Activated CD8-positive, alpha-beta memory T cell treated with anti-CD3 and anti-CD28 coated beads for 36 hours (primary cell): ENCODE results near the gene P2RX7. TPM values are rescaled to one million over a fixed set of nuclear protein-coding genes. Genes with fewer than 3 reads are reported as not detected.

Experiments
- CTCF ChIA-PET: fragments of 350-600 bp; sonication (Branson Sonifier 250); formaldehyde crosslinking; loops from one replicate; lab custom pipeline; 2021; ENCODE audit warnings: antibody characterized with exemption; lab: Charles Lee
- POLR2A ChIA-PET: fragments of 350-600 bp; sonication (Branson Sonifier 250); formaldehyde crosslinking; loops from one replicate; lab custom pipeline; 2021; ENCODE audit warnings: antibody characterized with exemption; lab: Charles Lee
- total RNA-seq, 2 experiments: library from RNA; stranded (reverse); gene quantifications; one replicate each; pipeline ENCODE4 v1.2.3, GENCODE V29; 2021

The P2RX7 gene
- 1 to 10 TPM; 3.4 to 5.0 TPM for total RNA-seq

DNA sequence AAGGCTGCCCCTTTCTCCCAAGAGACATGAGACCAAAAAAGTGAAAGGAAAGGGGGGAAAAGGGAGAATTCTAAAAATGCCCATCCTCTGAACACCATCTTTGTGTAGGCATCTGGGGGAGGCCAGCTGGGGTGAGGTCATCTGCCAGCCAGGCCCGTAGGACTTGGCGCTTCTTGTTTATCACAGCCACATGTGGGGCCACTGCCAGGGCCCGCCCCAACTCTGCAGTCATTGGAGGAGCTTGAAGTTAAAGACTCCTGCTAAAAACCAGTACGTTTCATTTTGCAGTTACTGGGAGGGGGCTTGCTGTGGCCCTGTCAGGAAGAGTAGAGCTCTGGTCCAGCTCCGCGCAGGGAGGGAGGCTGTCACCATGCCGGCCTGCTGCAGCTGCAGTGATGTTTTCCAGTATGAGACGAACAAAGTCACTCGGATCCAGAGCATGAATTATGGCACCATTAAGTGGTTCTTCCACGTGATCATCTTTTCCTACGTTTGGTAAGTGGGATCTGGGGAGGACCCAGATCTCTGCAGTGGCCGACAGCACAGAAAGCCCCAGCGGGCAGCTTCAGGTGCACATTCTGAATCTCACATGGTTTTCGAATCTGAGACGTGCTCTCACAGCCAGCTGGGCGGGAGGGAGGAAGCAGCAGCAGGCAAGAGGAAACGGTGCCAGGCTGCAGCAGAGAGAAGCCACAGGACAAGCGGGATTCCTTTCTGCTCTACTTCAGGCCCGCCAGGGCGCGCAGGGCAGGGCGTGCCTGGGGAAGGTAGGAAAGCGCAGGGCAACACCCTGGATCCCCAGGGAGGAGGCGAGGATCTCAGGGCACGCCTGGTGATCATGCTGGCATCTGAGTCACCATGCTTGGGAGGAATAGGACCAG lies at the start of gene P2RX7:
TSS of gene P2RX7 (plus strand) at position 276 of the 881 bp plus-strand sequence. CDS start at position 371, 95 bp downstream.
- POLR2A ChIA-PET = no interaction called here
- CTCF ChIA-PET = interaction anchor here (1.2 to 1.9 kb wide), 3 partner anchors 49 to 82 kb away, joined by 3 to 4 read pairs (median 4); no protein-coding TSS in a partner anchor

DNA sequence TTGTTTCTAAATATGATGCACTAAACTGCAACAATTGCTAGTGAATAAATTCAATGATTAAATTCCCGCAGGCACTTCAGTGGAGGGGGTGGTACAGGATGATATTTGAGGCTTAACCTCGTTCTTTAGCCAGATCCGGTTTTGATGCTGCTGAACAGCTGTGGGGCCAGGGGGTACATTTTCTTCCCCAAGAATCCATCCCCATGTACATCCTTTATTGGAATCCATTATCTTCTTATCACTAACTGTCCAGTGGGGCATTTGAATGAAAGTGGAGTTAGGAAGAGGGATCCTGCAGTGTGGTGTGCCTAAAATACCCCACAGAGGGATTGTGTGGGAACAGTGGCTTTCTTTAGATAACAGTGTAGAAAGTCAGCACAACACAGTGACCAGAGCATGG lies 48.4 kb upstream of the P2RX7 start:
- ChIA-PET CTCF (no interaction called here), POLR2A (no interaction called here)

- ChIA-PET POLR2A (no interaction called here), CTCF (interaction anchor here (0.6 to 1.4 kb wide), 2 partner anchors 44 to 296 kb away, joined by 3 read pairs; no protein-coding TSS in a partner anchor)
These were observed 47.6 kb upstream of the P2RX7 start for GRCh38 chr12:121085069-121085468.

- ChIA-PET POLR2A (no interaction called here), CTCF (interaction anchor here (0.6 to 1.4 kb wide), 3 partner anchors 25 to 296 kb away, joined by 3 read pairs; no protein-coding TSS in a partner anchor)
These were observed 46.9 kb upstream of the P2RX7 start for GRCh38 chr12:121085506-121086353.

DNA sequence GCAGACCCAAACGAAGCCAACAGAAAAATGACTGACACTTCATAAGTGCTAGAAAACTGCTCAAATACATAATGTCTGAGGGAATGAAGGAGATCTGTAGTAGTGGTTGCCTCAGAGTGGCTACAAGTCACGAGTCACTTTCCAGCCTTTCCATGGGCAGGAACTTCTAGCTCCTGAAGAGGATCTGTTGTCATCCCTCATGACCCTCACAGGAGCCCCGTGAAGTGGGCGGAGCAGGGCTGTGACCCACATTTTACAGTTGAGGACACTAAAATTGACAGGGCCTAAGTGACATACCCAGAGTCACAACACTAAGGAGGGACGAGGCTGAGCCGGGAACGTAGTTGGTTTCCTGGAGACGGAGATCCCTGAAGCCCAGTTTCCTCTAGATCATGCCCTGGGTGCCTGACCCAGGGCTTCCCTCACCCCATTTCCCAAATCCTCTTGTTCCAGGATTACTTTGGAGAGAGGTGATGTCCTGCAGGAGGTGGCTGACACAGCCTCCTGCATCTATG lies 45.8 kb upstream of the P2RX7 start:
- CTCF ChIA-PET = no interaction called here
- POLR2A ChIA-PET = no interaction called here

DNA sequence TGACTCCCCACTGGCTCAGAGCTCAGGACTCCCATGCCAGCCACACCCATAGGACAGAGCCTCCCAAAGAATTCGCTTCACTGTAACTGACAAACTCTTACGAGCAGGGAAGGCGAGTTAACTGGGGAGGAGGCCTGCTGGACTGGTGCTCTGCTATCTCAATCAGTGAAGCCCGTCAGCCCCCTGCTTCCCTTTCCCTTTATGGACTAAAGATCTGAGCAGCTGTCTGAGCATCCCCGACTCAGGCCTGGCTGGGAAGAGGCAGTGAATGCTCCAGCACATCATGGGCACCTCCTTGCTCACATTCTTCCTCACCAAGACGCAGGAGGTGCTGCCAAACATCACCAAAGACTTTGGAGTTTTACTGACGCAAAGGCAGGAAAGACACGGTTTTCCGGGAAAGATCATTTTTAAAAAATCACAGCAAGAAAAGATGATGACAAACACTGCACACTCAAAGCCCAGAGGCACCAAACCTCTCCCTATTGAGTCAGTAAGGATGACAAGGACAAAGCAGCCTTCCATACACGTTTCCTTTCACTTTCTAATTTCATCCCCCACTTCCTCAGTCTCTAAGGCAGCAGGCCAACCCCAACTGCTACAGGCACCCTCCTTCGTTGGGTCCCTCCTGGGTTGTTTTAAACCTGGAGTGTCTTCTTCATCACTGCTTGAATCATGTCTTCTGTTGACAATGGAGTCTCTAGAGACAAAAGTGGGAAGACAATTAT lies 45.0 kb upstream of the P2RX7 start:
- CTCF ChIA-PET = interaction anchor here (0.5 kb wide), 1 partner anchor 30 kb away, joined by 3 read pairs; no protein-coding TSS in a partner anchor
- POLR2A ChIA-PET = no interaction called here

DNA sequence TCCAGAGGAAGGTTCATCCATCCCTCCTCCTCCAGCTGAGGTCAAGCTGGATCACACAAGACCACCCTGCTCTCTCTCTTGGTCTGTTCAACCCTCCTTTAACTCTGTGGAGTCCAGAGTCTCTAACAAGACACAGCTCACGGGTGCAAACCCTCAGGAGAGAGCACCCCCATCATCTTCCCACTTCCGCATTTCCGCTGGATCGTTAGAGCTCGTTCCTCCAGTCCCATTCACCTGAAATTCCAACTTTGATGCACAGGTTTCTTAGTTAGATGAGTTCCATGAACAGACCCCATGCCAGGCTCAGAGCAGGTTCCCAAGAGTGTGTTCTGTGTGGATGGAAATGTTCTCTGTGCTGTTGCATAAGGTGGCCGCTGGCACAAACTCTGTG lies 44.5 kb upstream of the P2RX7 start:
- CTCF ChIA-PET = no interaction called here
- POLR2A ChIA-PET = no interaction called here

DNA sequence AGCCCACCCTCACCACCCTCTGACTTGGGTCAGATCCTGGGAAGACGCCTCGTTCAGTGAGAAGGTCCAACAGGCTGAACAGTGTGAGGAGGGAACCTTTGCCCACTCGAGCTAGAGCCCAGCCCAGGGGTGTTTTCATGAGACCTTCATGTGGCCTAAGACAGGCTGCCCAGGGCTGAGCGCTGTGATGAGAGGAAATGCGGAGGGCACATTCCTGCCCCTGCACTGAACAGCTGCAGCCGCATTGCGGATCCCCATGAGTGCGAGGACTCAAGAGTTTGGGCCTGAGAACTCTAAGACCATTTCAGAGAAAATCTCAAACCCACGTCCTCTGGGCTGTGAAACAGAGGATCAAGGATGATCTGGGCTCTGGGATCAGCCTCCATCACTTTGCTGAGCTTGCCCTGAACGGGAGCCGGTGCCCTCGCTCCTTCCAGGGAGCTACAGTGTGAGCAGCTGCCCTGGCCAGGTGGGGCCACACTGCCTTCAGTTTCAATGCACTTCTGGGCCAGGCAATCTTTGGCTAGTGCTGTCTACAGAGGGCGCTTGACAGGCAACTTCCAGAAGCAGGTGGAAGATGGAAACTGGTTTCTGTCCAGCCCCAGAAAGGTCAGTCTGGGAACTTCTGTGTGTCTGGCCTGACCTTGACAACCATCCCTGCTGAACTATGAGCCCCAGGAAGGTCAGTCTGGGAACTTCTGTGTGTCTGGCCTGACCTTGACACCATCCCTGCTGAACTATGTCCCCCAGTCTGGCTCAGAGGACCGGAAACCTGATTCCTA lies 43.5 kb upstream of the P2RX7 start:
- ChIA-PET CTCF (interaction anchor here (0.9 kb wide), 1 partner anchor 28 kb away, joined by 3 read pairs; no protein-coding TSS in a partner anchor), POLR2A (no interaction called here)

DNA sequence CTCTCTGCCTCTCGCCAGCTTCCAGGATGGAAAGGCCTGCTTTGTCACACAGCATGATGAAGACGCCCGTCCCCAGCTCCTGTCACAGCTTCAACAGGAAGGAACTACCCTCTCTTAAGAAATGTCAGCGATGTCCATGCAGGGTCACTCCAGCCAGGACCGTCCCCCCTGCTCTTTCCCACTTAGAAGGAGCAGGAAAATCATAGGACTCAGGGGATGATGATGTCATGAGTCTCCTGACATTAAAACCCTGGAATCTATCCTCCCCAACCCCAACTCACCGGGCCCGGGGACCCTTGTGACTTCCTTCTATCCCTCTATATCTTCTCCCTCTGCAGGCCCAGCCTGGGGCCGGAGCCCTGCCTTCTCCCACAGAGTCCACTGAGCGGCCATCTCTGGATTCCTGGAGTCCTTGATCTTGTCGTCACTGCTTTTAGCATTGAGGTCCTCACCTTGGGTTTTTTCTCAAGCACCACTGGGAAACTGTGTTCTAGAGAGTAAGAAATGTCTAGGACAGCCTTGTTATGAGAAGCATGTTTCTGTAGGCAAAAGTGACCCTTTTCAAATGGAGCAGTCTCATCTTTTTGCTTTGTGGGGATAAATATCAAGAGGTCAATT lies 42.8 kb upstream of the P2RX7 start:
- POLR2A ChIA-PET = no interaction called here
- CTCF ChIA-PET = interaction anchor here (0.9 kb wide), 1 partner anchor 29 kb away, joined by 3 read pairs; no protein-coding TSS in a partner anchor

DNA sequence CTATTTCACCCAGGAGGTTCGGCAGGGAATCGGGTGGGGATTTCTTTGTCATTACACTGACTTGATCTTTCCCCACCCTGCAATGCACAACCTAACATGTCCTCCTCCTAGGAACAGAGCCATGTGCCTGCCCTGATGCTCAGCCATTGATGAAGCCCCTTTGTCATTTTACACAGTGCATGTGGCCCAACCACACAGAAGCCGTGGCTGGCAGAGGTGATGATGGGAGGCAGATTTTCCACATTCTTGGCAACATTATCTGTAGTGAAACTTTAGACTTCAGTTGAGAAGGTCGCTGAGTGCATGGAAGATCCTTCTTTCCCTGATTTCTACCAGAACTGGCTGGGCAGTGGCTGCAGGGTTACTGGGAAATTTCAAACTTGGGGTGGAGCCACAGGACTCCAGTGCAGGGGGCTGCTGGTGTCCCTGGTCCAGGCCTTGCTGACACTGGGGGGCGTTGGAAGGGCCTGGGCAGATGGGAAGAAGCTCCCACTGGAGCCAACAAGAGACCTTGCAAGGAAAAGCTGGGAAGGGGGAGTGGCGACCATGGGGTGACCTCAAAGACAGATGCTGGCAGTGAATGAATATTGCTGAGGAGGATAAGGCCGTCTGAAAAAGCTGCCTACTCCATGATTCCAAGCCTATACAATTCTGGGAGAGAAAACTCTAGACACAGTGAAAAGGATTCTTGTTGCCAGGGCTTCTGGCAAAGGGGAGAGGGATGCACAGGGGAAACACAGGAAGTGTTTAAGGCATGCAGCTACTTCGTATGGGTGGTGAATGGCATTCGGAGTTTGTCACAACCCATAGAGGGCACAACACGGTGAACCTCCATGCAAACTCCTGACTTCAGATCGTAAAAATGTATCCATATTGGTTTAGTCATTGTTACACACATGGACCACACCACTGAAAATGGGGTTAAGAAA lies 41.8 kb upstream of the P2RX7 start:
- ChIA-PET CTCF (interaction anchor here (1.3 kb wide), 1 partner anchor 132 kb away, joined by 3 read pairs; no protein-coding TSS in a partner anchor), POLR2A (no interaction called here)

GRCh38 chr12:121092034-121092433 lies 40.6 kb upstream of the P2RX7 start:
- CTCF ChIA-PET = interaction anchor here (0.6 to 1.3 kb wide), 4 partner anchors 28 to 133 kb away, joined by 3 to 6 read pairs (median 4); no protein-coding TSS in a partner anchor
- POLR2A ChIA-PET = no interaction called here

DNA sequence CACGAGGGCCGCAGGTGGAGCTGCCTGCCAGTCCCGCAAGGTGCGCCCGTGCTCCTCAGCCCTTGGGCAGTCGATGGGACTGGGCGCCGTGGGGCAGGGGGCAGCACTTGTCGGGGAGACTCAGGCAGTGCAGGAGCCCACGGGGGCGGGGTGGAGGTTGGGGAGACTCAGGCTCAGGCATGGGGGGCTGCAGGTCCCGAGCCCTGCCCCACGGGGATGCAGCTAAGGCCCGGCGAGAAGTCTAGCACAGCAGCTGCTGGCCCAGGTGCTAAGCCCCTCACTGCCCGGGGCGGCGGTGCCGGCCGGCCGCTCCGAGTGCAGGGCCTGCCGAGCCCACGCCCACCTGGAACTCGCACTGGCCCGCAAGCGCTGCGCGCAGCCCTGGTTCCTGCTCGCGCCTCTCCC lies 39.2 kb upstream of the P2RX7 start:
- POLR2A ChIA-PET = interaction anchor here (1.1 kb wide), 1 partner anchor 190 kb away, joined by 3 read pairs; no protein-coding TSS in a partner anchor
- CTCF ChIA-PET = no interaction called here

- POLR2A ChIA-PET = no interaction called here
- CTCF ChIA-PET = interaction anchor here (0.8 to 3.3 kb wide), 7 partner anchors 11 to 514 kb away, joined by 3 to 23 read pairs (median 4); partner anchors contain the start of gene POP5
These were observed 37.0 kb upstream of the P2RX7 start for GRCh38 chr12:121095544-121096198.

- ChIA-PET POLR2A (no interaction called here), CTCF (interaction anchor here (0.7 to 3.3 kb wide), 8 partner anchors 10 to 1078 kb away, joined by 3 to 23 read pairs (median 6); partner anchors contain the start of gene POP5)
These were observed 36.4 kb upstream of the P2RX7 start for GRCh38 chr12:121096199-121096798.

DNA sequence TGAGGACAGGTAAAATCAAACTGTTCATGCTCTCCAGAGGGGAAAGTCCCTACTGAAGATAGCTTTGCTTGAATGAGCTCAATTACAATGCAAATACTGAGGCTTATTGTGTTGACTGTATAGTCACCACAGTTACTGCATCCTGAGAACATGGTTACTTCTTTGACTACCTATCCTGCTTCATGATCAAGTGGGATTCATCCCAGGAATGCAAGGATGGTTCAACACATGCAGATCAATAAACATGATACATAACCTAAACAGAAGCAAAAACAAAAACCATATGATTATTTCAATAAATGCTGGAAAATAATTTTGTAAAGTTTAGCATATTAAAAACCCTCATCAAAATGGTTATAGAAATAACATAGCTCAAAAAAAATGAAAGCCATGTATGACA lies 32.9 kb upstream of the P2RX7 start:
- CTCF ChIA-PET = interaction anchor here (0.6 kb wide), 1 partner anchor 128 kb away, joined by 5 read pairs; no protein-coding TSS in a partner anchor
- POLR2A ChIA-PET = no interaction called here
